ENCODE data around the gene AUP1. TPM values are rescaled to one million over a fixed set of nuclear protein-coding genes. Genes with fewer than 3 reads are reported as not detected.

The AUP1 gene
- total and polyA plus RNA-seq, 12 donors = 88.5 to 527 (median 113) TPM

- Histone ChIP-seq H3K27ac (no peak overlapping the region), H3K4me1 (replicated peaks in 1 of 2) (peaks cover 19 to 50% of the 10 kb centered on the region in 2 donors), H3K36me3 (replicated peaks in 1 of 2) (peaks cover 0 to 12% of the 10 kb centered on the region in 2 donors), H3K9me3 (replicated peaks in 1 of 3) (no peaks in the 10 kb centered on the region), H3K27me3 (peaks cover 10% of the 10 kb centered on the region), H3K4me3 (peak overlapping the region in 1 of 4 donors; percentile 91)
- WGBS, 4 donors = 91 to 96% (median 95%) methylated on average over 14 of the region's 14 CpGs
- TF ChIP-seq, protein P1, sequence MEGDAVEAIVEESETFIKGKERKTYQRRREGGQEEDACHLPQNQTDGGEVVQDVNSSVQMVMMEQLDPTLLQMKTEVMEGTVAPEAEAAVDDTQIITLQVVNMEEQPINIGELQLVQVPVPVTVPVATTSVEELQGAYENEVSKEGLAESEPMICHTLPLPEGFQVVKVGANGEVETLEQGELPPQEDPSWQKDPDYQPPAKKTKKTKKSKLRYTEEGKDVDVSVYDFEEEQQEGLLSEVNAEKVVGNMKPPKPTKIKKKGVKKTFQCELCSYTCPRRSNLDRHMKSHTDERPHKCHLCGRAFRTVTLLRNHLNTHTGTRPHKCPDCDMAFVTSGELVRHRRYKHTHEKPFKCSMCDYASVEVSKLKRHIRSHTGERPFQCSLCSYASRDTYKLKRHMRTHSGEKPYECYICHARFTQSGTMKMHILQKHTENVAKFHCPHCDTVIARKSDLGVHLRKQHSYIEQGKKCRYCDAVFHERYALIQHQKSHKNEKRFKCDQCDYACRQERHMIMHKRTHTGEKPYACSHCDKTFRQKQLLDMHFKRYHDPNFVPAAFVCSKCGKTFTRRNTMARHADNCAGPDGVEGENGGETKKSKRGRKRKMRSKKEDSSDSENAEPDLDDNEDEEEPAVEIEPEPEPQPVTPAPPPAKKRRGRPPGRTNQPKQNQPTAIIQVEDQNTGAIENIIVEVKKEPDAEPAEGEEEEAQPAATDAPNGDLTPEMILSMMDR (IDR thresholded peaks at IDR 0.05) = no peak
- no peak for TF ChIP-seq POLR2A (IDR thresholded peaks at IDR 0.05)
- intact Hi-C loops (cut with DNase I) = loop anchor here in 1 of 2 donors (2.0 kb wide), 1 partner anchor 23 kb away; the partner anchor contains the start of genes AUP1 and HTRA2
- no peak for DNase-seq
Observed at GRCh38 chr2:74505448-74506246, 23.9 kb downstream of the AUP1 start.

DNA sequence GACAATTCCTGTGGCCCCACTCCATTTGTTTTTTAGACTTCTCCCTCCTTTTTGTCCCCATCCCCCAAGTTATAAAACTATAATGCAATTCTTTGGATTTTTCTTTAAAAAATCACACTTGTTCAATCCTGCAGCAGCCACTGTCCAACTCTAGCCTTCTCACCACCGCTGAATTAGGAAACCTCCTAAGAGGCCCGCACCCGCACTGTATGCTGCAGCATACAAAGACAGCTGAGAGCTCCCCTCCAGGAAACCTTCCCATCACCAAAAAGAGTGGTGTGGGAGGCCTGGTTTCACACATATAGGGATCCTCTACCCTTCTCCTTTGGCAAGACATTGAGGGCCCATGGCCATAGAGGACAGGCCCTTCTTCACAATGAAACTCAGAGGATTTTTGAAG, 24.9 kb downstream of the AUP1 start:
- Histone ChIP-seq H3K4me3 (no peak overlapping the region), H3K27ac (no peak overlapping the region), H3K4me1 (replicated peaks in 1 of 2) (peaks cover 19 to 50% of the 10 kb centered on the region in 2 donors), H3K27me3 (peaks cover 17% of the 10 kb centered on the region), H3K9me3 (replicated peaks in 1 of 3) (no peaks in the 10 kb centered on the region), H3K36me3 (replicated peaks in 1 of 2) (peaks cover 0 to 12% of the 10 kb centered on the region in 2 donors)
- DNase-seq = no peak
- 94 to 100% (median 97%) methylated on average over 3 of the region's 3 CpGs for WGBS, 4 donors
- TF ChIP-seq POLR2A (IDR thresholded peaks at IDR 0.05) = no peak
- TF ChIP-seq, protein P1 (IDR thresholded peaks at IDR 0.05) = no peak
- intact Hi-C loops (cut with DNase I) = no loop called here

DNA sequence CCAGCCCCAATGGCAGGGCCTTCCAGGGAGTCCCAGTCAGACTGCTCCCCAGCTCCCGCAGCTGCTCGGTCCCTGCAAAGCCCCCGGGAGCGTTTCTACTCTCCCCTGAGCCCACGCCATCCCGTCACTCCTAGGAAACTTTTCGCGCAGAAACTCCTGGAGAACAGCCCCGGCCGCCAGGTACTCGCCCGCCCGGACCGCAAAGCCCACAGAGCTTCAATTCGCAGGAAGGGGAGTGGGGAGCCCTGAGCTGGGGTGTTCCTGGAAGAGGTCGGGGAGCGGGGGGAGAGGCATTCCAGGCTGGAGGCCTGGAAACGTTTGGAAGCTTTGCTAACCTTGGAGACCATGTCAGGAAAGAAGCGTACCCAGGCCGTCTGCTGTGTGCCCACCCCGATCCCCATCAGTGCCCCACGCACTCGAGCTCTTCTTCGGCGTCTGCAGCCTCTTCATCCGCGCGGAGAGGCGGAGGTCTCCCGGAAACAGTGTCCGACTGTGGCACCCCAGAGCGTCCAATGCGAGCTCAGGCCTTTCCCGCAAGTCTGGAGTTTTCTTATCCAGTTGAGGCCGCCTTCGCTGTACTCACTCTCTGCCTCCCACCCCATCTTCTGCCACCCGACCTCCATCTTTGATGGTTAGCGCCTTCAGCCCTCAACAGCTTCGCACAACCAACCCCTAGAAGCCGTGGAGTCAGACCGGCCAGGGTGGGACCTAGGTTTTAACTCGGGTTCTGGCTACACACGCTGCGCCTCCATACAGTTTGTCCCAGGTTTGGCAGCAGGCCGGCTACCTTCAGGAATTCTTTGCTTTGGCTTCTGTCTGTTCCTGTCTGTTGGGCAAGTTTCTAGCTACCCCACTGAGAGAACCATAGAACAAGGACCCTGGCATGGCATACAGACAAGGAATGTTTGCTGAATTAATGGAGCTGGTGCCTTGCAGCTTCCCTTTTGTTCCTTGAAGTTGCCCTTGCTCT, 25.7 kb downstream of the AUP1 start:
- peaks cover 0 to 12% of the 10 kb centered on the region in 2 donors for H3K36me3 ChIP-seq (replicated peaks in 1 of 2)
- H3K27ac ChIP-seq = peak overlapping the region in 2 of 5 donors; percentile 50 to 83
- peaks cover 25% of the 10 kb centered on the region for H3K27me3 ChIP-seq
- WGBS, 4 donors = 61 to 75% (median 65%) methylated on average over 32 to 45 of the region's 45 CpGs
- no peak for DNase-seq
- H3K9me3 ChIP-seq (replicated peaks in 1 of 3) = no peaks in the 10 kb centered on the region
- TF ChIP-seq, protein P1 (IDR thresholded peaks at IDR 0.05) = no peak
- no peak for TF ChIP-seq POLR2A (IDR thresholded peaks at IDR 0.05)
- peak overlapping the region in 2 of 4 donors; percentile 5 to 68 for H3K4me3 ChIP-seq
- peaks cover 19 to 58% of the 10 kb centered on the region in 2 donors for H3K4me1 ChIP-seq (replicated peaks in 1 of 2)
- intact Hi-C loops (cut with DNase I) = no loop called here
